Non-pigmented ciliary epithelial cell (primary cell): ENCODE results near the gene LRRC27.

Experiments used
- DNase-seq: peaks from one replicate; pipeline ENCODE4 v3.0.0-alpha.2; 2010; ENCODE audit warnings: low read depth

The LRRC27 gene

GRCh38 chr10:132301371-132302330 lies 30.3 kb upstream of the LRRC27 start:
- DNase-seq: no peak

GRCh38 chr10:132302421-132303310 lies 29.3 kb upstream of the LRRC27 start:
- no peak for DNase-seq

GRCh38 chr10:132303361-132304115 lies 28.5 kb upstream of the LRRC27 start:
- no peak for DNase-seq

- DNase-seq: no peak
Measured at GRCh38 chr10:132304756-132305509, 27.1 kb upstream of the LRRC27 start.

DNA sequence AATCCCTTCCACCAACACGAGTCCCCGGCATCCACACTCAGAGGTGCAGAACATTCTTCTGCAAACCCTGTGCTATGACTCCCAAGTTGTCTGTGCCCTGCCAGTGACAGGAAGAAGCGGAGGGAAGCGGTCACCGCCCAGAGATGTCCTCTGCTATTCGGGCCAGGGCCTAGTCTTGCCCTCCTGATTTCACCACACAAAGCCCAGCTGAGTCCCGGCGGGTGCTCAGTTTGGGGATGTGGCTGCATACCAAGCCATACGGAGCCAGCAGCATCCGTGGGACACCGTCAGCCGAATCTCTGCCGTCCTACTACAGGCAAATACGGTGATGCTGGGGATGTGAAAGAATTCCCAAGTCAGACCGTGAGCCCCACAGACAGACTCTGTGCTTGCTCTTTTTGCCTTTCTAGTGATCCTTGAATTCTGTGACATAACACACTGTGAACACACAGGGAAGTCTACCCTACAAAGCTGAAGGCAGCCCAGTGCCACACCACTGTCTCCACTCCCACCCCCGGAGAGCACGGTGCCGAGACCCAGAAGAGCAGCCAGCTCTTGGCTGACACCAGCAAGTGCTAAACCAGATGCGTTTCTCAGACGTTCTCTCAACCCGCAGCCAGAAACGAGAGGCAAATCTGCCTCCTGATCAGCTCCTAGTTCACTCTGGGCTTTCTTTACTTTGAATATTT lies 26.2 kb upstream of the LRRC27 start:
- no peak for DNase-seq

DNA sequence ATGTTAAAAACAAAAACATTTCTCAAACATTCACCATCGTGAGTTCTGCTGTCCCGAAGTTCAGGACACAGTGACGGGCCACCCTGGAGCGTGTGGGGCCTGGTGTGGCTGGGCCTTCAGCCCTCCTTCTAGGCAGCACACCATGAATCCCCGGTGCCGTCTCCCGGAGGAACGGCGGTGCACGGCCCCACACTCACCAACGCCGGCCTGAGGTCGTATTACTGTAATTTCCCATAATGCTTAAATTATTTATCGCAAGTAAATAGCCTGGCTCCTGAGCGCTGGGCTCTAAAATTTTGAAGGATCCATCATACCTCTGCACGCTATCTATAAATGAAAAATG lies 25.7 kb upstream of the LRRC27 start:
- no peak for DNase-seq

GRCh38 chr10:132306864-132307751 lies 24.9 kb upstream of the LRRC27 start:
- DNase-seq: no peak

DNA sequence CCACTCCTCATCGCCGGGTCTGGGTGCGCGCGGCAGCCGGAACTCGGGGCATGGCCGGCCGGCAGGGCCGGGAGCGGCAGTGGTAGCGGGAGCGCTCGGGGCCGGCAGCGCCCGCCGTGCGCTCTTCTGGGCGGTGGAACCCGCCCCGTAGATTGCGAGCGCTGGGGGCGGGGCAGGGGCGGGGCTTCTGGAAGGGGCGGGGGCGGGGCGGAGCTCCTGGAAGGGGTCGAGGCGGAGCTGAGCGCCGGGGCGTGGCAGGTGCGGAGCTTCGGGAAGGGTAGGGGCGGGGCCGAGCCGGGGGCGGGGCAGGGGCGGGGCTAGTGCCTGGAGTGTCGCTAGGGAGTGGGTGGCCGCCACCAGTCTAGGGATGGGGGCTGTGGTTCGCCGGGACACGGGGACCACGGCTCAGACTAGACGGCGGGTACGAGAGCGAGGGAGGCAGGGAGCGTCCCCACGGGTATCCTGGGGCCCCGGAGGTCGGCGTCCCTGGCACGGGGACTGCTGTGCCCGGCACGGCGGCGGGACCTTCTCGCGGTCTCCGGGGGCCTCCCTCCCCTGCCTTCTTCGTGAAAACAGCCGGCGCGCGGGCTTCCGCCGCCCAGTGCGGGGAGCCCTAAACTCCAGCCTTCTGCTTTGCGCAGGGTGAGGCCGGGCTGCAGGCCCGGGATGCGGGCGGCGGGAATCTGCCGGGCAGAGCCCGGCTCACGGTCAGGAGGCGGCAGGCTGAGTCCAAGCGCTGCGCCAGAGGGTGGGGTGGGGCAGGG lies 24.0 kb upstream of the LRRC27 start, which contains the start of gene STK32C:
STK32C (minus strand) TSS at position 128 of the 764 bp plus-strand sequence; CDS start at position 11, 117 bp downstream.
- DNase-seq: peak; percentile 42

DNA sequence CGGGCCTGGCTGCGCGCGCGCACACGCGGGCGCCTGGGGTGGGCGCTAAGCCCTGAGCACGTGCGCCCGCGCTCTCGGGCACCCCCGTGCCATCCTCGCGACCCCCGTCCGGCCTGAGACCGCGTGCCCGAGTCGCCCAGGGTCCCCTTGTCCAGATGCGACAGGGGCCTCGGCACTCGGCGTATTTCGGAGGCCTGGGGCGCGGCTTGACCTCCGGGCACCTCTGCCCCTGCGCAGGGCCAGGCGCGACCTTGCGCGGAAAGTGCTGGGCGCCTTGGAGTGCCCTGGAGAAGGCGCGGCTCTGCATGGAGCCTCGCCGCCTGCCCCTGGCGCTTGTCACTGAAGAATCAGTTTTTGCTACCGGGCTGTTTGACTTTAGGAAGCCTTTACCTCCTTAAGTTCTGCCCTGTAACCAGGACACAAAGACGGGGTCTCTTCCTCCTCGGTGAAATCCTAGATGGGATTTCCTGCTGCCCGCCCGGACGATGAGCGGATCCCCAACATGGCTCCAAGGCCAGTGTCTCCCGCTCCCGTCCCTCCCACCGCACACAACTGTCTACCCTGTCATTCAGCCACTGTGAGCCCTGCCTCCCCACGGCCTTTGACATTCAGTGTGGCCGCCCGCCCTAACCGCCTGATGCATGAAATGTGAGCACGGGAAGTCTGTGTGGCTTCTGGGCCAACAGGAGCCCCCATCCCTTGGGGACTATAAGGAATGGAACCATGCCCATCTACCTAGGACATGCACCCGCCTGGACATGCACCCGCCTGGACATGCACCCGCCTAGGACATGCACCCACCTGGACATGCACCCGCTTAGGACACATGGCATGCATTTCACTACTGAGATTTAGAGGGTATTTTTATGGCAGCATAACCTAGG lies 23.2 kb upstream of the LRRC27 start:
- DNase-seq: no peak

DNA sequence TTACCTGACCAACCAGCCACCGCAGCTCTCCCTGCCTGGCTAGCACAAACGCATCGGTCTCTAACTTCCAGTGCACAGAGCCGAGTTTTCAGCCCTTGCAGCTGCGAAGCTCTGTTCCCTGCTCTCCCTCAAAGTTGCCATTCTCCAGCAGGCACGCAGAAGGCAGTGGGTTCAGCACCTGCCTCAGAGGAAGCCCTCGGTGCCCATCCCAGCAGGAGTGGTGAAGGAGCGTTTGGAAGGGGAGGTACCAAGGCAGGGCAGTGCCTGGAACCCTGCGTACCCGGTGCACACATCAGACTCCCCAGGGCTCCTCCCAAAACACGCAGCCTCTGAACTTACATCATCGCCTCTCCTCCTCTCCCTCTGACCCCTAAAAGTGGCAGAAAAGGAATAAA lies 22.5 kb upstream of the LRRC27 start:
- DNase-seq: no peak

DNA sequence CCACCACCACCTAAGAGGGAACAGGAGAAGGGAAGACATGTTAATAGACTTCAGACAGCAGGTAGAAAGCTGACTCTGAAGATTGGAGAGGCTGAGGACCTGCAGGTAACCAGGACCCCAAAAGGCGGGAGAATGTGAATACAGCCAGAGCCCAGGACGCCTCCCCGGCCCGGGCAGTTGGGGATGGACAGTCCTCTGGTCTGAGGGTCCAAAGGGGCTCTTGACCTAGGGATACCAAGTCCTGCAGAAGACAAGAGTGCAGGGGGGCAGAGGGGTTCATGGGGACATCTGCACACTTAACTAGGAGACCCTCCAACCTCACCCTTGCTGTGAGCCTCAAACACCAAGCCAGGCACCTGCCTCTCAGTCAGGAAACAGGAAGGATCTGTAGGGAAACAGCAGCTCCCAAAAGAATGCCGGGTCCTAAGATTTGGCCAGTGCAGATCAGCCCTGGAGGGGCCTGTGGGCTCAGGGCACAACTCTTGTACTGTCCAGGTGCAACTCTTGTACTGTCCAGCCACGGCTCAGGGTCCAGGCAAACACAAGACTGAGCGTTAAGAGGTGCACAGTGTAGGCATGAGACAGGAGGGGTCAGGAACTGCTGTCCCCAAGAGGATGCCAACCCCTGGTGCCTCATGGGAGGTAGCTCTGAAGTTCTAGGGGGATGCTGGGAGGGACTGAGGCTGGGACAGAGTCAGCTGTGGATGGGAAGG lies 22.0 kb upstream of the LRRC27 start:
- DNase-seq: no peak

DNA sequence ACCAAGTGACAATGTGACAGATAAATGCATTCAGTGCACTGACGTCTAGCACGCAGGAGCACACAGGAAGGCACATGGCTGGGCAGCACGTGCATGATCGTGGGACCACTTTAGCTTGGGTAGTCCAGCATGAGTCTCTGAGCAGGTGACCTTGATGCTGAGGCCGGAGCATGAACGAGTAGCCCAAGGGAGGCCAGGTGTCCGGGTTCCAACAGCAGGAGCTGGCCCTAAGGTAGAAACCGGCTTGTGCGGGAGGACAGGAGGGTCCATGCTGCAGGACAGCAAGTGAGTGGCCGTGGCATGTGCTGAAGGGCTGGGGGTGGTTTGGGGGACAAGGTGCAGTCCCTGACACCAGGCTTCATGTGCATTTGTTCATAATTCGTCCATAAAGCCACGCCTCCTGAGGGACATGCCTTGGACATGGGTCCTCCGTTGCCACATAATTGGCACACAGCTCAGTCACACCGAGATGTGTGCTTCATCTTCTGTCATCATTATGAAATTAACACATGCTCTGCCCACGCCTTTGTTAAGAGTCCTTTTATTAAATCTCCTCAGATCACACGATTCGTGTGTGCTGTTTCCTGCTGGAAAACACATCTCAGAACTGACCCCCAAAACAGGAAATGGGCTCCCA lies 21.2 kb upstream of the LRRC27 start:
- no peak for DNase-seq

GRCh38 chr10:132311338-132311939 lies 20.6 kb upstream of the LRRC27 start:
- DNase-seq: no peak

- no peak for DNase-seq
Measured at GRCh38 chr10:132313305-132313704, 18.7 kb upstream of the LRRC27 start.

- no peak for DNase-seq
Measured at GRCh38 chr10:132313865-132314264, 18.1 kb upstream of the LRRC27 start.

DNA sequence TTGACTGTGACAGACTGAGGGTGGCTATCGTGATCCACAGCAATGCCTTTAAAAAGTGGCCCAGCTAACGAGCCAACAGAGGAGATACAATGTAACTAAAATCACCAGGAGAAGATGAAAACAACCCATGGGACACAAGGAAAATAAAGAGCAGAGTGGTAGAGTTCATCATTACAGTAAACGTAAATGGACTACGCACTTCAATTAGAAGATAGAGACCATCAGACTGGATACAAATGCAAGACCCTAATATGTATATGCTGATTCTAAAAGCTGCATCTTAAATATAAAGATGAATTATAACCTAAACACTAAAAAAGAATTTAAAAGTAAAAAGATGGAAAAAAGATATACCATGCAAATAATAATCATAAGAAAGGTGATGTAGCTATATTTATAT lies 17.7 kb upstream of the LRRC27 start:
- no peak for DNase-seq
